HepG2 (cell line): ENCODE measurements around the gene OXLD1. TPM values are rescaled to one million over a fixed set of nuclear protein-coding genes. Genes with fewer than 3 reads are reported as not detected.

Experiments used
- ARNT2 ChIP-seq: sonication (generic); formaldehyde crosslinking; IDR thresholded peaks from 2 replicates; pipeline ENCODE4 v1.8.0; 2022; ENCODE audit warnings: mild to moderate bottlenecking, low read depth, missing genetic modification reagents, moderate library complexity
- BRCA1 ChIP-seq: sonication (generic); formaldehyde crosslinking; IDR thresholded peaks from 2 replicates; pipeline ENCODE4 v1.4.0; 2020; ENCODE audit warnings: missing genetic modification reagents
- FOXO1 ChIP-seq: sonication (generic); formaldehyde crosslinking; IDR thresholded peaks from 2 replicates; pipeline ENCODE4 v1.4.0; 2020; ENCODE audit warnings: missing genetic modification reagents
- HNF4G ChIP-seq, 2 experiments: sonication (generic) in 1 of 2; formaldehyde crosslinking in 1 of 2; IDR thresholded peaks; 2 replicates each; pipeline versions ENCODE4 v1.4.0 to v1.6.1; 2011 to 2020; ENCODE audit warnings: borderline replicate concordance in 2 of 2, low read depth in 2 of 2, mild to moderate bottlenecking in 2 of 2, low read length in 1 of 2, missing genetic modification reagents in 1 of 2, moderate library complexity in 1 of 2
- KDM3A ChIP-seq: IDR thresholded peaks from 2 replicates; pipeline ENCODE4 v1.6.1; 2018; ENCODE audit warnings: low read depth, missing compliant biosample characterization
- NAIF1 ChIP-seq: sonication (generic); formaldehyde crosslinking; IDR thresholded peaks from 2 replicates; pipeline ENCODE4 v1.5.0; 2020; ENCODE audit warnings: mild to moderate bottlenecking, missing genetic modification reagents, borderline replicate concordance
- NBN ChIP-seq: fragments of 450-650 bp; conservative IDR thresholded peaks from 2 replicates; pipeline ENCODE4 v1.6.1; 2017
- PITX1 ChIP-seq: sonication (generic); formaldehyde crosslinking; IDR thresholded peaks from 2 replicates; pipeline ENCODE4 v1.5.1; 2020; ENCODE audit warnings: mild to moderate bottlenecking, missing genetic modification reagents
- PTBP1 ChIP-seq: fragments of 200-400 bp; formaldehyde crosslinking; IDR thresholded peaks from 2 replicates; pipeline ENCODE4 v1.6.1; 2018; ENCODE audit warnings: low read length, low read depth; ENCODE audit not compliant: poor library complexity, severe bottlenecking
- SP140L ChIP-seq: sonication (generic); formaldehyde crosslinking; IDR thresholded peaks from 2 replicates; pipeline ENCODE4 v1.4.0; 2020; ENCODE audit warnings: missing genetic modification reagents, borderline replicate concordance
- ZFP90 ChIP-seq: sonication (generic); formaldehyde crosslinking; IDR thresholded peaks from 2 replicates; pipeline ENCODE4 v1.8.0; 2022; ENCODE audit warnings: missing genetic modification reagents, mild to moderate bottlenecking, inconsistent platforms, borderline replicate concordance
- ZKSCAN1 ChIP-seq: fragments of 150-350 bp; IDR thresholded peaks from 2 replicates; pipeline ENCODE4 v1.6.1; 2014; ENCODE audit warnings: low read length
- ZNF510 ChIP-seq: sonication (generic); formaldehyde crosslinking; IDR thresholded peaks from 2 replicates; pipeline ENCODE4 v1.4.0; 2020; ENCODE audit warnings: low read depth, mild to moderate bottlenecking, missing genetic modification reagents
- polyA plus RNA-seq, 8 experiments: library from polyadenylated mRNA; depleted of rRNA in 3 of 8; stranded (reverse) in 7 of 8; unstranded in 1 of 8; fragments of >200 nt; fragmentation: Illumina TruSeq in 4 of 8; extraction: Trizol in 4 of 8; gene quantifications; 2 replicates each; pipeline versions ENCODE4 v1.2.1 to v1.2.3, GENCODE V29; 2011 to 2016; ENCODE audit warnings: low read depth in 4 of 8, missing spikeins in 1 of 8, mixed read lengths in 1 of 8; ENCODE audit not compliant: insufficient read depth in 1 of 8
- total RNA-seq, 5 experiments: library from RNA; depleted of rRNA; stranded (reverse); fragments of >200 nt; fragmentation: Illumina TruSeq; extraction: Trizol; gene quantifications; 2 replicates each; pipeline ENCODE4 v1.2.3, GENCODE V29; 2016; ENCODE audit warnings: low read depth in 1 of 5
- TF ChIP-seq, protein P1 (sequence below): IDR thresholded peaks from 2 replicates; pipeline ENCODE4 v1.6.1; 2016; ENCODE audit warnings: low read depth, control low read depth
- TF ChIP-seq, protein P2 (sequence below): sonication (generic); formaldehyde crosslinking; IDR thresholded peaks from 2 replicates; pipeline ENCODE4 v1.8.0; 2022; ENCODE audit warnings: missing genetic modification reagents, mild to moderate bottlenecking, moderate library complexity, borderline replicate concordance
- TF ChIP-seq, protein P3 (sequence below): IDR thresholded peaks from 2 replicates; pipeline ENCODE4 v1.6.1; 2016; ENCODE audit warnings: missing biosample characterization, missing genetic modification reagents, low read depth
- TF ChIP-seq, protein P4 (sequence below): sonication (generic); formaldehyde crosslinking; IDR thresholded peaks from 2 replicates; pipeline ENCODE4 v1.5.0; 2020; ENCODE audit warnings: missing genetic modification reagents
- TF ChIP-seq, protein P5 (sequence below), 2 experiments: sonication (generic) in 1 of 2; formaldehyde crosslinking in 1 of 2; IDR thresholded peaks; 2 replicates each; pipeline versions ENCODE4 v1.5.1 to v1.6.1; 2011 to 2020; ENCODE audit warnings: borderline replicate concordance in 1 of 2, low read depth in 1 of 2, low read length in 1 of 2, mild to moderate bottlenecking in 1 of 2, missing genetic modification reagents in 1 of 2, moderate library complexity in 1 of 2
- TF ChIP-seq, protein P6 (sequence below): sonication (generic); formaldehyde crosslinking; IDR thresholded peaks from 2 replicates; pipeline ENCODE4 v1.4.0; 2020; ENCODE audit warnings: mild to moderate bottlenecking, missing genetic modification reagents

The OXLD1 gene
- total and polyA plus RNA-seq, 2 of the 13 experiments (the other 11 are each of a cell fraction or from before 2014, with no cell fraction given), result 27.1 to 37.5 TPM

DNA sequence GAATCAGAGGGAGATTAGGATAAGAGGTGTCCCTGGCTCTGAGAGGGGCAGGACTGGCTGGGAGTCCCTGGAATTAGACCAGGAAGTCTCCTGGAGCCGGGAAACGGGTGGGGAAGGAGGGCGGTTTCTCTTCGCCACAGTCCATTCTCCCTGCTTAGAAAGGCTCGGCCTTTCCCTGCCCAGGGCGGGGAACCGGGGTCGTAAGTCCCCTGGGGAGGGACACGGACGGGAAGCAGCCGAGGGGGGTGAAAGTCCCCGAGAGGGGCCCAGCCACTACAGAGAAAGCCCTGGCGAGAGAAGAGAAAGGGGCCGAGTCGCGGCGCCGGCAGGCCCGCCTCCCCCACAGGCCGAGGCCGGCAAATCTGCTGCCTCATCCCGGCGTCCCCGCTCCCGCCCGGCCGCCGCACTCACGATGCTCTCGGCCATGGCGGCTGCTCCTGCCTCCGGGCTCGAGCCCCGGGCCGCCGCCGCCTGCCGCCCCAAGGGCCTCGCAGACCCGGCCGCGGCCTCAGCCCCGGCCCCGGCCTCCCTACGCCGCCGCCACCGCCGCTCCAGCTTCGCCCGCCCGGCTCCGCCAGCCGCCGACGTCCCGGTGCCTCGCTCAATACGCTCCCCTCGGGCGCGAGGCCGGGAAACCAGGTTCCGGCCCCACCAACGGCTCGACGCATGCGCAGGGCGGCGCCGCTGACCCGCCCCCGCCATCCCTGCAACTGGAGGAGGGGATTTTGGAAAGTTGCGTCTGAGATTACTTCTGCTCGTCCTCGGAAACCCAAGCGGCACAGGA is 29.7 kb downstream of the OXLD1 start, which contains the start of the genes NPLOC4 and TSPAN10 (continued):
- TF ChIP-seq, protein P1, sequence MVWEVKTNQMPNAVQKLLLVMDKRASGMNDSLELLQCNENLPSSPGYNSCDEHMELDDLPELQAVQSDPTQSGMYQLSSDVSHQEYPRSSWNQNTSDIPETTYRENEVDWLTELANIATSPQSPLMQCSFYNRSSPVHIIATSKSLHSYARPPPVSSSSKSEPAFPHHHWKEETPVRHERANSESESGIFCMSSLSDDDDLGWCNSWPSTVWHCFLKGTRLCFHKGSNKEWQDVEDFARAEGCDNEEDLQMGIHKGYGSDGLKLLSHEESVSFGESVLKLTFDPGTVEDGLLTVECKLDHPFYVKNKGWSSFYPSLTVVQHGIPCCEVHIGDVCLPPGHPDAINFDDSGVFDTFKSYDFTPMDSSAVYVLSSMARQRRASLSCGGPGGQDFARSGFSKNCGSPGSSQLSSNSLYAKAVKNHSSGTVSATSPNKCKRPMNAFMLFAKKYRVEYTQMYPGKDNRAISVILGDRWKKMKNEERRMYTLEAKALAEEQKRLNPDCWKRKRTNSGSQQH (CRISPR knock-in tag), result peak; percentile 97
- TF ChIP-seq, protein P2, sequence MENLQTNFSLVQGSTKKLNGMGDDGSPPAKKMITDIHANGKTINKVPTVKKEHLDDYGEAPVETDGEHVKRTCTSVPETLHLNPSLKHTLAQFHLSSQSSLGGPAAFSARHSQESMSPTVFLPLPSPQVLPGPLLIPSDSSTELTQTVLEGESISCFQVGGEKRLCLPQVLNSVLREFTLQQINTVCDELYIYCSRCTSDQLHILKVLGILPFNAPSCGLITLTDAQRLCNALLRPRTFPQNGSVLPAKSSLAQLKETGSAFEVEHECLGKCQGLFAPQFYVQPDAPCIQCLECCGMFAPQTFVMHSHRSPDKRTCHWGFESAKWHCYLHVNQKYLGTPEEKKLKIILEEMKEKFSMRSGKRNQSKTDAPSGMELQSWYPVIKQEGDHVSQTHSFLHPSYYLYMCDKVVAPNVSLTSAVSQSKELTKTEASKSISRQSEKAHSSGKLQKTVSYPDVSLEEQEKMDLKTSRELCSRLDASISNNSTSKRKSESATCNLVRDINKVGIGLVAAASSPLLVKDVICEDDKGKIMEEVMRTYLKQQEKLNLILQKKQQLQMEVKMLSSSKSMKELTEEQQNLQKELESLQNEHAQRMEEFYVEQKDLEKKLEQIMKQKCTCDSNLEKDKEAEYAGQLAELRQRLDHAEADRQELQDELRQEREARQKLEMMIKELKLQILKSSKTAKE (CRISPR knock-in tag), result peak; percentile 32; the same call in 1 of the 2 replicates
- TF ChIP-seq, protein P3, sequence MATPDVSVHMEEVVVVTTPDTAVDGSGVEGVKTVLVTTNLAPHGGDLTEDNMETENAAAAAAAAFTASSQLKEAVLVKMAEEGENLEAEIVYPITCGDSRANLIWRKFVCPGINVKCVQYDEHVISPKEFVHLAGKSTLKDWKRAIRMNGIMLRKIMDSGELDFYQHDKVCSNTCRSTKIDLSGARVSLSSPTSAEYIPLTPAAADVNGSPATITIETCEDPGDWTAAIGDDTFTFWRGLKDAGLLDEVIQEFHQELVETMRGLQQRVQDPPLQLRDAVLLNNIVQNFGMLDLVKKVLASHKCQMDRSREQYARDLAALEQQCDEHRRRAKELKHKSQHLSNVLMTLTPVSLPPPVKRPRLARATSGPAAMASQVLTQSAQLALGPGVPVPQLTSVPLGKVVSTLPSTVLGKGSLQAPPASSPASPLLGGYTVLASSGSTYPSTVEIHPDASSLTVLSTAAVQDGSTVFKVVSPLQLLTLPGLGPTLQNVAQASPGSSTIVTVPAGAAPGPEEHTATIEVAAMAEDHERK, result peak; percentile 95
- TF ChIP-seq ARNT2 (CRISPR knock-in tag) (0 out of 2 replicates have a peak, but pooled peaks have one; percentile 74), FOXO1 (CRISPR knock-in tag) (peak; percentile 93), ZNF510 (CRISPR knock-in tag) (no peak), NBN (no peak), PTBP1 (peak; percentile 15), ZFP90 (CRISPR knock-in tag) (peak; percentile 82), HNF4G (IDR thresholded peaks at IDR 0.05; ENCODE audit: borderline replicate concordance, low read depth, low read length) (peak; percentile 34), HNF4G (CRISPR knock-in tag; IDR thresholded peaks at IDR 0.05; ENCODE audit: borderline replicate concordance, low read depth) (no peak), KDM3A (0 out of 2 replicates have a peak, but pooled peaks have one; percentile 93), NAIF1 (CRISPR knock-in tag) (no peak), ZKSCAN1 (peak; percentile 48; the same call in 1 of the 2 replicates), BRCA1 (CRISPR knock-in tag) (no peak; the same call in 1 of the 2 replicates), SP140L (0 out of 2 replicates have a peak, but pooled peaks have one; percentile 25), PITX1 (CRISPR knock-in tag) (no peak; the same call in 1 of the 2 replicates)
- TF ChIP-seq, protein P4, sequence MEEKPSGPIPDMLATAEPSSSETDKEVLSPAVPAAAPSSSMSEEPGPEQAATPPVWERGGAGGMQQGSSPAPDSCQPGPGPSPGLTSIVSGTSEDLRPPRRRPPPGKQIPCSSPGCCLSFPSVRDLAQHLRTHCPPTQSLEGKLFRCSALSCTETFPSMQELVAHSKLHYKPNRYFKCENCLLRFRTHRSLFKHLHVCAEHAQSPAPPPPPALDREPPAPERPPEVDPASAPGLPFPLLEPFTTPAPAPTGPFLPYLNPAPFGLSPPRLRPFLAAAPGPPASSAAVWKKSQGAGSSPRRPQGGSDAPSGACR (CRISPR knock-in tag), result peak; percentile 89
- TF ChIP-seq, protein P5, sequence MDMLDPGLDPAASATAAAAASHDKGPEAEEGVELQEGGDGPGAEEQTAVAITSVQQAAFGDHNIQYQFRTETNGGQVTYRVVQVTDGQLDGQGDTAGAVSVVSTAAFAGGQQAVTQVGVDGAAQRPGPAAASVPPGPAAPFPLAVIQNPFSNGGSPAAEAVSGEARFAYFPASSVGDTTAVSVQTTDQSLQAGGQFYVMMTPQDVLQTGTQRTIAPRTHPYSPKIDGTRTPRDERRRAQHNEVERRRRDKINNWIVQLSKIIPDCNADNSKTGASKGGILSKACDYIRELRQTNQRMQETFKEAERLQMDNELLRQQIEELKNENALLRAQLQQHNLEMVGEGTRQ (IDR thresholded peaks at IDR 0.05; ENCODE audit: low read depth, low read length), result no peak
- TF ChIP-seq, protein P5 (CRISPR knock-in tag; IDR thresholded peaks at IDR 0.05; ENCODE audit: borderline replicate concordance), result no peak
- TF ChIP-seq, protein P6, sequence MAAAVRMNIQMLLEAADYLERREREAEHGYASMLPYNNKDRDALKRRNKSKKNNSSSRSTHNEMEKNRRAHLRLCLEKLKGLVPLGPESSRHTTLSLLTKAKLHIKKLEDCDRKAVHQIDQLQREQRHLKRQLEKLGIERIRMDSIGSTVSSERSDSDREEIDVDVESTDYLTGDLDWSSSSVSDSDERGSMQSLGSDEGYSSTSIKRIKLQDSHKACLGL (CRISPR knock-in tag), result peak; percentile 66
